NCI-H2029 treated with DMSO at 0.1 percent for 48 hours (cell line): ENCODE measurements around the gene CTXND2.
"Not testable (repeated sequence)": the region's sequence is repeated elsewhere in the genome, so short reads cannot be mapped to it uniquely, and the experiment has no call there.

Experiments used
- DNase-seq: peaks from one replicate; lab custom pipeline; 2025; lab: John Stamatoyannopoulos, UW

The CTXND2 gene

GRCh38 chr1:150887018-150887417 lies at the start of gene CTXND2:
TSS of gene CTXND2 (plus strand) at chr1:150887136. CDS start at chr1:150912315, 25,179 bp downstream.
- no peak for DNase-seq

GRCh38 chr1:150840850-150841249 lies 46.1 kb upstream of the CTXND2 start:
- not testable (repeated sequence) for DNase-seq

GRCh38 chr1:150841626-150842025 lies 45.3 kb upstream of the CTXND2 start:
- no peak for DNase-seq

GRCh38 chr1:150842343-150842742 lies 44.6 kb upstream of the CTXND2 start:
- no peak for DNase-seq

GRCh38 chr1:150842964-150843363 lies 44.0 kb upstream of the CTXND2 start:
- no peak for DNase-seq

- no peak for DNase-seq
Measured at GRCh38 chr1:150843474-150843873, 43.5 kb upstream of the CTXND2 start.

GRCh38 chr1:150846473-150847146 lies 40.3 kb upstream of the CTXND2 start:
- no peak for DNase-seq

- not testable (repeated sequence) for DNase-seq
Measured at GRCh38 chr1:150850801-150851362, 36.1 kb upstream of the CTXND2 start.

- not testable (repeated sequence) for DNase-seq
Measured at GRCh38 chr1:150852734-150853133, 34.2 kb upstream of the CTXND2 start.

- no peak for DNase-seq
Measured at GRCh38 chr1:150863724-150864123, 23.2 kb upstream of the CTXND2 start.

GRCh38 chr1:150864200-150864599 lies 22.7 kb upstream of the CTXND2 start:
- DNase-seq, result not testable (repeated sequence)

- no peak for DNase-seq
Measured at GRCh38 chr1:150869683-150870082, 17.3 kb upstream of the CTXND2 start.

- DNase-seq, result no peak
Measured at GRCh38 chr1:150872572-150872971, 14.4 kb upstream of the CTXND2 start.

GRCh38 chr1:150873521-150873920 lies 13.4 kb upstream of the CTXND2 start:
- DNase-seq, result no peak

GRCh38 chr1:150874455-150875196 lies 12.3 kb upstream of the CTXND2 start:
- DNase-seq, result no peak

- DNase-seq, result no peak
Measured at GRCh38 chr1:150875197-150876118, 11.5 kb upstream of the CTXND2 start.

- peak; percentile 37 for DNase-seq
Measured at GRCh38 chr1:150876119-150876454, 10.8 kb upstream of the CTXND2 start.

- not testable (repeated sequence) for DNase-seq
Measured at GRCh38 chr1:150878931-150879330, 8.0 kb upstream of the CTXND2 start.

GRCh38 chr1:150881331-150882070 lies 5.4 kb upstream of the CTXND2 start:
- no peak for DNase-seq

GRCh38 chr1:150883121-150883520 lies 3.8 kb upstream of the CTXND2 start:
- DNase-seq, result not testable (repeated sequence)

GRCh38 chr1:150888727-150889126 lies 1.8 kb downstream of the CTXND2 start:
- DNase-seq, result no peak
